ENCODE measurements around the gene FKBP9. TPM values are rescaled to one million over a fixed set of nuclear protein-coding genes. Genes with fewer than 3 reads are reported as not detected.

The FKBP9 gene
- total RNA-seq, 1 experiment from 2014 or later = 11.0 TPM

- Mint-ChIP-seq H3K27me3 (ENCODE audit: low read depth) (no peaks in the 10 kb centered on the region), H3K36me3 (peaks cover 36% of the 10 kb centered on the region), H3K4me1 (no peaks in the 10 kb centered on the region), H3K27ac (no peak overlapping the region), H3K4me3 (no peak overlapping the region), H3K9me3 (no peaks in the 10 kb centered on the region)
- ATAC-seq (no peak), DNase-seq (ENCODE audit: low spot score) (no peak)
- ChIA-PET POLR2A (no interaction called here), CTCF (interaction anchor here (0.8 kb wide), 1 partner anchor 97 kb away, joined by 3 read pairs; no protein-coding TSS in a partner anchor)
- TF ChIP-seq IRF1 (CRISPR knock-in tag; IDR thresholded peaks at IDR 0.05) (no peak), USF2 (CRISPR knock-in tag; IDR thresholded peaks at IDR 0.05) (no peak), ZSCAN18 (CRISPR knock-in tag; IDR thresholded peaks at IDR 0.05) (no peak)
Observed at GRCh38 chr7:33012364-33012763, 55.1 kb downstream of the FKBP9 start.

- Mint-ChIP-seq H3K4me1 (no peaks in the 10 kb centered on the region), H3K4me3 (no peak overlapping the region), H3K27me3 (ENCODE audit: low read depth) (no peaks in the 10 kb centered on the region), H3K36me3 (peaks cover 13% of the 10 kb centered on the region), H3K9me3 (no peaks in the 10 kb centered on the region), H3K27ac (no peak overlapping the region)
- no peak for ATAC-seq
- no peak for DNase-seq (ENCODE audit: low spot score)
- TF ChIP-seq SP1 (CRISPR knock-in tag; conservative IDR thresholded peaks at IDR 0.05) = no peak
- no peak for TF ChIP-seq ZNF232 (CRISPR knock-in tag; IDR thresholded peaks at IDR 0.05)
- TF ChIP-seq CBFB (CRISPR knock-in tag; IDR thresholded peaks at IDR 0.05; ENCODE audit: low read depth) = no peak
- no peak for TF ChIP-seq AFF4 (CRISPR knock-in tag; IDR thresholded peaks at IDR 0.05; ENCODE audit: borderline replicate concordance)
- TF ChIP-seq HMGA2 (CRISPR knock-in tag; IDR thresholded peaks at IDR 0.05) = no peak
- no peak for TF ChIP-seq ZNF425 (CRISPR knock-in tag; conservative IDR thresholded peaks at IDR 0.05)
- no peak for TF ChIP-seq EMX1 (CRISPR knock-in tag; IDR thresholded peaks at IDR 0.05)
- no peak for TF ChIP-seq ZNF263 (CRISPR knock-in tag; IDR thresholded peaks at IDR 0.05; ENCODE audit: low read depth)
- no peak for TF ChIP-seq MLX (CRISPR knock-in tag; IDR thresholded peaks at IDR 0.05)
- no peak for TF ChIP-seq FOXJ3 (CRISPR knock-in tag; IDR thresholded peaks at IDR 0.05; ENCODE audit: borderline replicate concordance)
- TF ChIP-seq MAX (CRISPR knock-in tag; IDR thresholded peaks at IDR 0.05) = no peak
- TF ChIP-seq ATF6 (CRISPR knock-in tag; IDR thresholded peaks at IDR 0.05) = no peak
- no peak for TF ChIP-seq ZNF281 (CRISPR knock-in tag; IDR thresholded peaks at IDR 0.05)
- TF ChIP-seq ZNF219 (CRISPR knock-in tag; IDR thresholded peaks at IDR 0.05; ENCODE audit: borderline replicate concordance) = no peak
- TF ChIP-seq GRHL2 (CRISPR knock-in tag; IDR thresholded peaks at IDR 0.05; ENCODE audit: insufficient replicate concordance, severe bottlenecking) = no peak
- ChIA-PET CTCF (no interaction called here), POLR2A (no interaction called here)
Observed at GRCh38 chr7:33024189-33024757, 67.0 kb downstream of the FKBP9 start.

Data from WTC11 (cell line).